ENCODE results near the gene ABHD5.

Gene ABHD5

DNA sequence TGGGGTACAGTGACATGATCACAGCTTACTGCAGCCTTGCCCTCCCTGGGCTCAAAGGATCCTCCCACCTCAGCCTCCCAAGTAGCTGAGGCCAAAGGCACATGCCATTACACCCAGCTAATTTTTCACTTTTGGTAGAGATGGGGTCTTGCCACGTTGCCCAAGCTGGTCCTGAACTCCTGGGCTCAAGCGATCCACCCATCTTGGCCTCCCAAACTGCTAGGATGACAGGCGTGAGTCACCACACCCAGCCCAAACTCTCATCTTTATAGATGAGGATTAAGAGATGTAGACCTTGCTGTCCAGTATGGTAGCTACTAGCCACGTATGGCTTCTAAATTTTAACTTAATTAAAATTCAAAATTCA is 4.4 kb upstream of the ABHD5 start:
- DNase-seq = no peak

DNA sequence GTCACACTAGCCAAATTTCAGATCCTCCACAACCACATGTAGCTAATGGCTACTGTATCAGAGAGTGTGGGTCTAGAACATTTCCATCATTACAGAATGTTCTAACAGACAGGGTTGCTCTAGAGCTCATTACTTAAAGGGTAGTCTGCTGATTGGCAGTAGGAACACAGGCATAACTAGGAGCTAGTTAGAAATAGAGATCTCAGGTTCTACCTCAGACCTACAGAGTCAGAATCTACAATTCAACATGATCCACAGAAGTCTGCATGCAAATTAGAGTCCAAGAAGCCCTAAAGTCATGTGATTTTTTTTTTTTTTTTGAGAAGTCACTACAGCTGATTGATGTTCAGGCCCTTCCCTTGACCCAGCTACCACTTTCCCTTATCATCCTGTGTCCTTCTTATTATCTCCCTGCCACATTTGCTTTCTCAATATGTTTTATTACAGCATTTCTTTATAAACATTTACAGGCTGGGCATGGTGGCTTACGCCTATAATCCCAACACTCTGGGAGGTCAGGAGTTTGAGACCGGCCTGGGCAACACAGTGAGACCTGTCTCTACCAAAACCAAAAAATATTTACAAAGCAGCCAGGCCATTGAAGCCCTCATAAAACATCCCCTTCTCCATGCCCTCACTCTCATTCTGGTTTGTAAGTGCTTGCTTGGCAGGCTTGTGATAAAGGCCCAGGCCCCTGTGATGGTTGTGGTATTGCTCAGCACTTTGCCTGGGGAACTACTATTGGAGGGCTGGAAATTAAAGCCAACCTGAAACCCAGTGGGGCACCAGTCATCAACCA is 3.8 kb upstream of the ABHD5 start:
- no peak for DNase-seq

DNA sequence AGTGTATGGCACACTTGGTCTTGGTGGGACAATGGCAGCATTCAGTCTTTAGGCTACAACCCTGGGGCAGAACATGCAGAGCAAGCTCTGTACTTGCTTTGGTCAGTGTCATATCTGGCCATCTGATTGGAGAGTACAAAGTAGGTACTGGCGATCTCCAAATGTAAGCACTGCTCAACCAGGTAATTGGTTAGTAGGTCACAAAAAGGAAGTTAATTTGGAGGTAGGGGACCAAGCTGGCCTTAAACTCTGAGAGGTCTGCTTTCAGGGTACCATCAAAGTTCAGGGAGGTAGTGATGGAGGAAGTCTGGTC is 3.3 kb upstream of the ABHD5 start:
- no peak for DNase-seq

DNA sequence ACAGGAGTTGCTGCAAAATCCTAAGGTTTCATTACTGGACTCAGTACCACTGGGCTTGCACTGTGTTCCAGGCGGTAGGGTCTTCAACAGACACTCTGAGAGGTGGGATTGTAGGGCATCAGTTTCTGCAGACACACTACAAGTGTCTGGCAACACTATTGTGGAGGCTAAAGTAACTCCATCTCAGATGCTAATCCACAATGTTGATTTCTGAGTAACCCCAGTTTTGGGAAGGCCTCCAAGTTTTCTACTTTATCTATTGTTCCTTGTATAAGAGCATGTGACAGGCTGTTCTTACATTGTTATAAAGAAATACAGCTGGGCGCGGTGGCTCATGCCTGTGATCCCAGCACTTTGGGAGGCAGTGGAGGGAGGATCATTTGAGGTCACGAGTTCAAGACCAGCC is 2.5 kb upstream of the ABHD5 start:
- DNase-seq = no peak

DNA sequence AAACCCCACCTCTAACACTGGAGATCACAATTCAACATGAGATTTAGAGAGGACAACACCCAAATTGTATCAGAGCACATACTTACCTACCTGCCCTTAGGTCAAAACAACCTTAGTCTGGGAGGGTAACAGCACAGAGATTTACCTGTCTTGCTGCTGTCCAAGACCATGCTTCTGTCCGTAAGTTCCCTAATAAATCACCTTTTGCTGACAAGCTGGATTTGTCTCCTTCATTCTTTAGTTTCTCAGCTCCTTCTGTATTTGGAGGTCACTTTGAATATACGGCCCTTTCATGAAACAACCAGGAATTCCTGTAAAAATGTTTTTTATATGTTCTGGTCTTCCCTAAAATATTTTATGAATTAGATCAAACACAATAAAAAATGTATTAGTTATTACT is 1.6 kb upstream of the ABHD5 start:
- DNase-seq = no peak

DNA sequence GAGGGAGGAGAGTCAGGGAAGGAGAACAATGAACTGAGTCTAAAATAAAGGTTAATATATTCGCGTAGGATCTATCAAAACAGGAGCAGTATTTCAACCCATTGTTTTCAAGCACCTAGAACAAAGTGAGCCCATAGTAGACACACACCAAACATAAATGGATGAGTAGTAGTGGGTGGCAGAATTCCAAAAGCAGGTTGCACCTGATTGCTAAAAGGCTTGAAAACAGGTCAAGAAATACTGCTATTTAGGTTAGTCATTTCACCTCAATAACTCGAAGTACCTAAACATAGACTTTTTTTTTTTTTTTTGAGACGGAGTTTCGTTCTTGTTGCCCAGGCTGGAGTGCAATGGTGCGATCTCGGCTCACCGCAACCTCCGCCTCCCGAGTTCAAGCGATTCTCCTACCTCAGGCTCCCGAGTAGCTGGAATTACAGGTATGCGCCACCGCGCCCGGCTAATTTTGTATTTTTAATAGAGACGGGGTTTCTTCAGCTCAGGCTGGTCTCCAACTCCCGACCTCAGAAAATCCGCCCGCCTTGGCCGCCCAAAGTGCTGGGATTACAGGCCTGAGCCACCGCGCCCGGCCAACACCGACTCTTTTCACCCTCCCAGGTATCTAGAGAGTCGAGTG is 855 bp upstream of the ABHD5 start:
- DNase-seq = peak; percentile 43

DNA sequence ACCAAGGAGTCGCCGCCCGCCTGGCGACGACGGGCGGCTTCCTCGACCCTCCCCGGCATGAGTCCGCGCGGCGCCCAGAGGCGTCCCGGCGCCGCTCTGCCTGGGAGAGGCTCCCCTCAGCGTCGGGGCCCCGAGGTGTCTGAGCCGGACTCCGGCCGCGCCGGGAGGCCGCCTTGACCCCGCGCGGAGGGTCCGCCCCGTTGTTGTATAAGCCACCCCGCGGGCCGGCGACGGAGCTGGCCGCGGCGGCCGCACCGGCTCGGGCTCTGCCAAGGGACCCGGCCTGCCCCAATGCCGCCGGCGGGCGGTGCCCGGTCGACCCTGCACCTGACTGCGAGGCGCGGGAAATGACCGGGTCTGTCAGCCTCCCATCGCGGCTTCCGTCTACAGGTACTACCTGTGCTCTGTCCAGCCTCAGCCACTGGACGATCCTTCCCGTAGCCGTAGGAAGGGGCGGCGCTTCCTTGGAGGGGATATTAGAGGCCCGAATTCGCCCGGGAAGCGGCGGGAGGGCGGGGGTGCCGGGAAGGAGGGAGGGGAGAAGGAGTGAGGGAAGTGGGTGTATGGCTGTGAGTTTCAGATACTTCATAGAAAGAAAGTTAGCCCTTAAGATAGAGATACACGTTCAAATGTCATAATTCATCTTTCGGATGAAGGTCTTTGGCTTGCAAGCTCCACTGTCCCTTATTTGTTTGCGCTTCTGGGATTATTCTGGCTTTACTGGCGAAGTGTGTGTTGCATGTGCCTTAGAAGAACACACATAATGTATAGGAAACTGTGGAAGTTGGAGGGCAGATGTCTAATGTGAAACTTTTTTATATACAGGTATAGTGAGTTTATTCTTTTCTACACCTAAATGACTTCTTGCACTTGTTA is 620 bp downstream of the ABHD5 start:
- peak; percentile 65 for DNase-seq

DNA sequence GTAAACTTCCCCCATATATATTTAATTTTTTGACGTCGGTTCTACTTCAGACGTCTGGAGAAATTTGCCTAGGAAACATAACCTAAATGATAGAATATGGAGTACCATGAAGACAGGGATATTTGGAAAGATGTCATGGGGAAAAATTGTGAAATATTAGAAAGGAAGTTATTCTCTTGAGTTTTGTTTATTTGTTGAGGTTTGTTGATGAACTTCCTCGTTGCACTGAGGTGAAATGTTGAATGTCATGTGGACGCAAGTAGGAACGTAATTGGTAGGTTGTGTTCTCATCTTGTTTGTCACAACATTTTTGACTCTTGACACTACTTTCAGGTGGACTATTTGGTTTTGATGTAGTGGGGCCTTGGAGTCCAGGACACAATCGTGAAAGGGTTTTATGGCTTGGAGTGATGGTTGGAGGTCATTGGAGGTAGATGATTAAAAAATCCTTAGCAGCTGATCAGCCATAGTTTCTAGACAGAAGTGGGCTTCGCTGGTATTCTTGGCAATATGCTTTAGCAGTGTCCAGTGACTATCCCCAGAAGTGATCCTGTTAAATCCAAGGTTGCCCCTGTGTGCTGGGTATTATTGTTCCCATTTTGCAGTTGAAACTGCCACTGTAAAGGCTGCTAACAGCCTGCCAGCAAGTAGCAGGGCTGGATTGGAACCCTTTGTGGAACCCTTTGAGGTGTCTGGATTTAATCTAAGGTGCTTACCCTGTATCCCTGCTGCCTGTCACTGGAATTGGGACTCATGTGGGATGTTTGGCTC is 1.5 kb downstream of the ABHD5 start:
- no peak for DNase-seq

DNA sequence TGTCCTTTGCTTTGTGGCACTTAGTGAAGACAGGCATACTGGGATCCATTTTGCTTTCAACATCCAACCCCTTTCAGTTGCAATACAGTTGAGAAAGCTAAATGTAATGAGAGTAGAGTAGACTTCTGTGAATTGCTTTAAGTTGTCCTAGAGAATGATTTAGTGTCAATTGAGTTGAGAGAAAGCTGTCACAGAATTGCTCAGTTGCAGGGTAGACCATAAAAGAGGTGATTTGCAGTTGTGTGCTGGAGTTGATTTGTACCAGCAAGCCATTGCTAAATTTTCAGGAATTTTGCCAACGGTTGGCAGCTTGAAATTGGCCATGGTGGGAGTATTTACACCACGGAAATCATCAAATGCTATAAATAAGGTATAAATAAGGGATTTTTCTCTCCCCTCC is 2.2 kb downstream of the ABHD5 start:
- DNase-seq = no peak

DNA sequence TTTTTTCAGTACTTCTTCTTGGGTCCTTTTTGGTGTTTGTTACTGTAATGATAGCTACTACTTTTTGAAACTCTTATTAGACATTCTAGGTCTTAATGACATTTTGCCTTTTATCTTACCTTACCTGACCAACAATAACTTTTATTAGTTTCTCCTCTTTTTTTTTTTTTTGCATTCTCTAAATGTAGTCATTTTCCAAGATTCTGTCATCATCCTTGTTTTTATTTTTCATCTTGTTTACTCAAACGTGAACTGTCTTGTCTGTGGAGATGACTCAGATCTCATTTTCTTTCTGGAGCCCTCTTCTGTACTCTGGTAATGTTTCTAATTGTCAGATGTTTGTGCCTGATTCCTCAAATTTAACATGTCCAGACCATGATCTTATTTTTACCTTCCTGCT is 2.9 kb downstream of the ABHD5 start:
- DNase-seq = no peak

DNA sequence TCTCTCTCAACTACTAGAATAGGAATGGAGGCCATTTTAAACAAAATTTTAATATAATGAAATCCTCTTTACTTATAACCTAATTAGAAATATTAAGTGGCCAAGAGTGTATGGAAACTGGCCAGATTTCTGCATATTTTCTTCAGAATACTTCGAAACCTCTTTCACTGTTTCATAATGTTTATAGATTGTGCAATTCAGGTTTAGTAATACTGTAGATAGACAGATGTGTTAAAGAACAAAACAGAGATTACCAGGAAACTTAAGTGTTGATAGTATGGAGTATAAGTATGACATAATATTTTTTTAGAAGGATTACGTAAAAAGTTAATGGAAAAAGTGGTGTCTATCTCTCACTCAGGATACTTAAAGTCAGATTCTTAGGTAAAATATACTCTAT is 4.7 kb downstream of the ABHD5 start:
- DNase-seq = no peak

DNA sequence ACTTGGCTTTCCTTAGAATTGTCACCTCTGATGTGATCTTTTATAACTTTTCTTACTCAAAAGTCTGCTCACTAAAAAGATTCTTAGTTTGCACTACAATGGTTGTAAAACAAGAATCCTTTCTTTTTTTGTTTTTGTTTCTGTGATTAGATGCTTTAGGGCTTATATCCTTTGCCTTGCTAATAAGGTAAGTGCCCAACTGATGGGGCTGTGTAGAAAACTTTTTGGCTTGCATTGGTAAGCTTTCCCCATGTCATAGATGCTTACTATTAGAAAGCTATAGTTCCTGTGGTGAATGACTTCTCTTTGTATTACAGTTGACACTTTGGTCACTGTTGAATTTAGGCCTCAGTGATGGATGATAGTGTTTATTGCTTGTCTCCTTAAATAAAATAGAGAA is 5.1 kb downstream of the ABHD5 start:
- no peak for DNase-seq

DNA sequence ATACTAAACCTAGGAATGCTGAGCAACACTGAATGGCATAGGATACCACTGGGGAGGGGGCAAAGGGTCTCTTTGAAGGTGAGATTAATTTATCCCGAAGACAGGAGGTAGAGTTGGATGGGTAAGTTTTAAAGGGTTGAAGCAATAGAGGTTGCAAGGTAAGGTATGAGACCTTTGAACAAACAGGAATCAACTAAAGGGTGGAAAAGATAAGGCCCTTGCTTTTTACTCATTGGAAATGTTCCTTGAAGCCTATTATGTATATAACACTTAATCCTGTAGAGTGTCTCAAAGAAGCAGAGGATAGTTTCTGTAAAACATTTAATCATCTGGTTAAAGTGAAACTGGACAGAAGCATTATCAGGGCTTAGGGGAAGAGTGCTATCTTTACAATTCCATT is 5.7 kb downstream of the ABHD5 start:
- no peak for DNase-seq

DNA sequence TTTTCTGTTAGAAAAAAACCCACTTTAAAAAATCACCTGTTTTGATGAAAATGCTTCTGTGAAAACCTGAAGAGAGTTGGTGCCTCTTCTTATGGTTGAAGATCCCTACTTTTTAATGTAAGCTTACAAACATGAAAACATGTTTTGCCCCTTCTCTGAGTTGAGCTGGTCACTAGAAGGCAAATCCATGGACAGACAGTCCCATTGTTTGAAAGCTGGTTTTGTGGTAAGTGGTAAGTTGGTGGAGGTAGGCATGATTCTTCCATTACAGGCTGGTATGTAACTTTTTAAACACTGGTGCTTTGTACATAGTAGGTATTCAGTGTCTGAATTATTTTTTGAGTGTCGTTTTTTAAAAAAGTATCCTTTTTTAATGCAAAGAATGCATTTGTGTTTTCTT is 6.1 kb downstream of the ABHD5 start:
- DNase-seq = no peak

DNA sequence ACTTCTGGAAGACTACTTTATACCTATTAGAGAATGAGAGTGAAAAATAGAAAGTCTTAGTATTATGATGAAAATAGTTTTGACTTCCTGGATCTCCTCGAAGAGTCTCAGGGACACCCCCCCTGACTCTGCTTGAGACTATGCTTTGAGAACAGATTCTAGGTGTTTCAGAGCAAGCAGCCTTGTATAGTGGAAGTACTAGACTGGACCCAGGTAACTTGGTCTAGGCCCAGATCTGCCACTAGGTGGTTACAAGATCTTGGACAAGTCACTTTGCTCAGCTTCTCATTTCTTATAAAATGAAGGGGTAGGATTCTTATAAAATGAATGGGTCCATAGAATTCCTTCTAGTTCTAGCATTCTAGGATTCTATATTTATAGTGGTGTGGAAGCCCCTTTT is 9.1 kb downstream of the ABHD5 start:
- no peak for DNase-seq

DNA sequence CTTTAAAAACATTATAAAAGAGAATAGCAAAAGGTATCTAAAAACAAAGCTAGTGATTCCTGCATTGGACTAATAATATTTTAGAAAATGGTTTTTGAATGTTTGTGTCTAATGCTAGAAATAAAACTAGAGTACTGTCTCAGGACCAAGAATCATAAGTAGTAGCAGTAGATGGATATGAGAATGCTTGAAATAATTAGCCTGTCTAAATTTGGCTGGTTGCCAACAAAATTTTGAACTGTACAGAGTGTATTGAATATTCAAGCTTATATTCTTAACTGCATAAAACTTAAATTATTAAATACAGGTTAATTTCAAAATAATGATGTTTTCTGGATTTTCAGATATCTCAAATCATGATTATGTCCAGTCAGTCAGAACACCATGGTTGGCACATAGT is 14.0 kb downstream of the ABHD5 start:
- DNase-seq = no peak

DNA sequence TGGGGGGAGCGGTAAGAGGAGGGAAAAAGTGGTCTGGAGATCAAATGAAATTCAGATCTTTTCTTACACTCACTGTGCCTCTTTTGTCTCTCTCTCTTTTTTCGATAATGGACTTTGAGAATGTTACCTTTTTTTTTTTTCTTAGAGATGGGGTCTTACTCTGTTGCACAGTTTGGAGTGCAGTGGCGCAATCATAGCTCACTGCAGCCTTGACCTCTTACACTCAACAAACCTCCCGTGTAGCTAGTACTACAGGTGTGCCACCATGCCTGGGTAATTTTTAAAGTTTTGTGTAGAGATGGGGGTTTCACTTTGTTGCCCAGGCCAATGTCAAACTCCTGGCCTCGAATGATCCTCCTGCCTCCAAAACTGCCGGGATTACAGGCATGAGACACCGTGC is 15.6 kb downstream of the ABHD5 start:
- no peak for DNase-seq

DNA sequence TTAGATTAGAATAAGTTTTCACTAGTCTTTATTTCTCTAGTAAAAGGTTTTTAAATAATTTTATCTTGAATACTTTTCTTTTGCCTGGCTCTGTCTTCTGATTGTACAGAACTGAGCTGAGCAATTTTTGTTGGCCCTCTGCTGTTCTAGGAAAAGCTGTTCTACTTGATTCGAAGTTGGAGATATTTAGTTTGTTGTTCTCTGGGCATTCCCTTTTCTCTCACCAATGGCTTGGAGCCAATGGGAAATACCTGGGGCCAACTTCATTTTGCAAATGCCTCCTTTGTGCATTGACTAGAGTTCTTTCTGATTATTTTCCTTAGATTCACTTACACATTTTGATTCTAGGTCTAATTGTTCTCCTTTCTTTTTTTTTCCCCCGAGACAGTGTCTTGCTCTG is 16.5 kb downstream of the ABHD5 start:
- DNase-seq = no peak

DNA sequence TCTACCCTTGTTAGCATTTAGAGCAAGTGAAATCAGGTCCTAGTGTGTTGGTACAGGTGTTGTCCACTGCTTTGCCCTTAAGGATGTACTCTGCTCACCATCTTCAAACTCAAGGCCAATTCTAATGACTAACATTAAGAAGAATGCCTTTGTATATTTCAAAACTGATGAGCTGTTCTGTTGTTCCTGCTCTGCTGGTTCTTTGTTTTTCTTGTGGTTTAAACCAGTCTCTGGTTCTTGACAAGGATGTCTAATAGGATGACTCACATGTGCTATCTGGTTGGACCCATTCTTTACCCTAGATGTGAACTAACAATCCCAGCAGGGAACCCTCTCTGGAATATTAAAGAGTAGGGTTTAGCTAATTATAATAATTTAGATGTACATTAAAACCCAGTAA is 17.3 kb downstream of the ABHD5 start:
- no peak for DNase-seq

DNA sequence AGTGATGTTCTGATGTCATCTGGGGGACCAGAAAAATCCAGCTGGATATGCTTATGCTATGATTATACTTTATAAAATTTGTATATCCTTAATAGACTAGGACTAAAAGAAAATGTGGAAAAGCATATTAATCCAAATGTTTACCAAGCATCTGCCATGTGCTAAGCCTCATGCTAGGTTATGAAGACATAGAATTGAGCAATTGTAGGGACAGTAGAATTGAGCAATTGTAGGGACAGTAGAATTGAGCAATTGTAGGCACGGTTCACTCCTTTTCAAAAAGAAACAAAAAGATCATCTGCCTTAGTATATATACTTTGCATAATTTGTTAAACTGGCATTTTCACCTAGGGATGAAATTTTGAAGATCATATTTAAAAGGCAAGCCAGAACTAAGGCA is 18.3 kb downstream of the ABHD5 start:
- DNase-seq = no peak

DNA sequence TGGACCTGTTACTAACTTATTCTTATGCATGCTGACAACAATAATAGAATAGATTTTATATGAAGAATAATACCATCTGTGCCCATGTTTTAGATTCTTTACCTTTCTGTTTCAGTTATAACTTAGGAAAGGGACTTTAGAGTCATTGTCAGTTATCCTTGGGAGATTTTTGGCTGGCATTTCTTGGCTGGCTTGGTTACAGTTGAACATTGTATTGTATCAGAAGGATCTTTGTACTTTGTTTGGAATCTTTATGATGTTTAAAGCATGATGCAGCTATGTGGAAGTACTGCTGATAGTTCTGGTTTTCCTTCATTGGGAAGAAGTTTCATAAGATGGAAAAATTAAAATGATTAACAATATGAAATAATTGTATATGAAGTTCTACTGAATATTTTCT is 19.9 kb downstream of the ABHD5 start:
- DNase-seq = no peak

DNA sequence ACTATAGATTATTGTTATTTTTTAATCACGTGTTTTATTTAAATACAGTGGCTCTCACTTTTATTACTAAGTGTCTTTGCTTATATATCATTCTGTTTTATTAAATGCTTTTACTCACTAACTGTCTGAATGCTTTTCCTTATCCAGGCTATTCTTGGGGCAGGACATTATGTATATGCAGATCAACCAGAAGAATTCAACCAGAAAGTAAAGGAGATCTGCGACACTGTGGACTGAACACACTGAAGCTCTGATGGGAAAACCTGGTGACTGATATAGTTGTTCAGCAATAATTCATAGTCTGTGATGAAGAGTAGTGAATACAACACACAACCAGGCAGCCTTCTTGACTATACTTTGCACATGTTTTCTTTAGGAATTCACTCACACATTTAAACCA is 27.6 kb downstream of the ABHD5 start:
- DNase-seq = no peak

DNA sequence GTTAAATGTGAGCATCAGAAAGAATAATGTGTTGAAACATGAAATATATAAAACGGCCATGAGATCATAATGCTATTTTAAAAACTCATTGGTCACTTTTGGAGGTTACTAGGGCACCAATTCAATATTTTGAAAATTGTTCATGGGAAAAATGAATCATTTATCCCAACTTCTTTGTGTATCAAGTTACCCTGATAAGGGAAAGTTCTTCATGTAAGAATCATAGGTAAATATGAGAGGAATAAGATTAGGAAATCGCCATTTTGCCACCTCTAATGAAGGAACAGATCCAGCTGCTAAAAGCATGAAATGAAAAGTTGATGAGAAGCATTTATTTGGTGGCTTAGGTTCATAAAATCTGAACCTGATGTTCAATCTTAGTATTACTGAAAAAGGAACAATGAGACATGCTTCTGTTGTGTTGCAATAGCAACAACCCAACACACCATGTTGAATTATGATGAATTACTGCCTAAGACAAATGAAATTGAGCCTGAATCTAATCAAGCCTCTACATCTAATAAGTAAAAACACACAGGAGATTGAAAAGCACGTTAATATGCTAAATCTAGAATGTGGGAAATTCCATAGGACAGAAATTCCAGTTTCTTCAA is 32.5 kb downstream of the ABHD5 start:
- DNase-seq = no peak

All from NCI-H345 (cell line).